GM12878 (cell line): ENCODE measurements around the gene ENTPD3. TPM values are rescaled to one million over a fixed set of nuclear protein-coding genes. Genes with fewer than 3 reads are reported as not detected.

ENCODE experiments used
- ATF7 ChIP-seq: fragments of 450-650 bp; IDR thresholded peaks from 2 replicates; pipeline ENCODE4 v1.6.1; 2016; ENCODE audit warnings: low read depth, mild to moderate bottlenecking
- IRF5 ChIP-seq: fragments of 450-650 bp; IDR thresholded peaks from 2 replicates; pipeline ENCODE4 v1.6.1; 2017; ENCODE audit warnings: borderline replicate concordance
- MTA3 ChIP-seq: IDR thresholded peaks from 2 replicates; pipeline ENCODE4 v1.6.1; 2012; ENCODE audit warnings: low read length, inconsistent platforms, borderline replicate concordance
- NBN ChIP-seq: fragments of 450-650 bp; IDR thresholded peaks from 2 replicates; pipeline ENCODE4 v1.6.1; 2016
- NRF1 ChIP-seq: conservative IDR thresholded peaks from 2 replicates; pipeline ENCODE4 v1.6.1; 2011; ENCODE audit warnings: mild to moderate bottlenecking, low read depth, low read length, improper control_type of control experiment
- PML ChIP-seq: IDR thresholded peaks from 2 replicates; pipeline ENCODE4 v1.6.1; 2012; ENCODE audit warnings: low read length, inconsistent platforms
- RAD51 ChIP-seq: fragments of 450-650 bp; IDR thresholded peaks from 2 replicates; pipeline ENCODE4 v1.6.1; 2016; ENCODE audit warnings: moderate library complexity, mild to moderate bottlenecking, inconsistent platforms
- ZBED1 ChIP-seq: IDR thresholded peaks from 2 replicates; pipeline ENCODE4 v1.6.1; 2016; ENCODE audit warnings: borderline replicate concordance
- polyA plus RNA-seq, 11 experiments: library from polyadenylated mRNA; depleted of rRNA in 4 of 11; unstranded in 6 of 11; stranded (reverse) in 5 of 11; fragments of >200 nt; fragmentation: Nextera tagmentation in 4 of 11; fragmentation: Illumina TruSeq in 1 of 11; extraction: Ambion mirVana in 4 of 11; extraction: Trizol in 1 of 11; gene quantifications; 1 replicate in 1 of 11; 2 replicates in 10 of 11; pipeline versions ENCODE4 v1.2.1 to v1.2.3, GENCODE V29; 2011 to 2016; ENCODE audit warnings: inconsistent platforms in 2 of 11, missing spikeins in 2 of 11, low read depth in 1 of 11
- total RNA-seq, 4 experiments: library from RNA; depleted of rRNA in 3 of 4; stranded (reverse); fragments of >200 nt in 3 of 4; fragmentation: Illumina TruSeq in 1 of 4; extraction: Trizol in 1 of 4; gene quantifications; 2 replicates each; pipeline versions ENCODE4 v1.2.1 to v1.2.3, GENCODE V29; 2013 to 2021
- TF ChIP-seq, protein P1 (sequence below): fragments of 450-650 bp; formaldehyde crosslinking; IDR thresholded peaks from 2 replicates; pipeline ENCODE4 v1.4.0; 2022; ENCODE audit warnings: mild to moderate bottlenecking, moderate library complexity
- TF ChIP-seq, protein P2 (sequence below): fragments of 450-650 bp; IDR thresholded peaks from 2 replicates; pipeline ENCODE4 v1.6.1; 2016; ENCODE audit warnings: mild to moderate bottlenecking

The ENTPD3 gene
- total and polyA plus RNA-seq, 10 of the 15 experiments (the other 5 are each of a cell fraction or from before 2014, with no cell fraction given) = 0.03 TPM; not detected in 9

DNA sequence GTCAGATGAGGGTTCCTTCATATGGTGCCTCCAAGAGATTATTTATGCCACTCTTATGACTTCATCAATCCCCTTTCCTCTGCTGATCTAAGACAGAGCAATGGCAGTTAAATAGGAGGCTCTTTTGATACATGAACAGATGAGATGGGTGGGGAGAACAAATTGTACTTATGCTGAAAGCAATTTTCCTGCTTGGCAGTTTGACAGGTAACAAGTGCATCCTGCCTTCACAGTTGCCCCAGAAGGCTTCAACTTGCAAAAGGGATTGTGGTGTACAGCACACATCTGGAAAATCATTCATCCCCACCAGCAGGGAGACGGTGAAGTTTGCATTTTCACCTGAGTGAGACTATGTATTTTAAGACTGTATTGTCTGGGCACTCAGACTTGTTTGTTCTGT lies 27.3 kb downstream of the ENTPD3 start (continued):
- TF ChIP-seq, protein P1, sequence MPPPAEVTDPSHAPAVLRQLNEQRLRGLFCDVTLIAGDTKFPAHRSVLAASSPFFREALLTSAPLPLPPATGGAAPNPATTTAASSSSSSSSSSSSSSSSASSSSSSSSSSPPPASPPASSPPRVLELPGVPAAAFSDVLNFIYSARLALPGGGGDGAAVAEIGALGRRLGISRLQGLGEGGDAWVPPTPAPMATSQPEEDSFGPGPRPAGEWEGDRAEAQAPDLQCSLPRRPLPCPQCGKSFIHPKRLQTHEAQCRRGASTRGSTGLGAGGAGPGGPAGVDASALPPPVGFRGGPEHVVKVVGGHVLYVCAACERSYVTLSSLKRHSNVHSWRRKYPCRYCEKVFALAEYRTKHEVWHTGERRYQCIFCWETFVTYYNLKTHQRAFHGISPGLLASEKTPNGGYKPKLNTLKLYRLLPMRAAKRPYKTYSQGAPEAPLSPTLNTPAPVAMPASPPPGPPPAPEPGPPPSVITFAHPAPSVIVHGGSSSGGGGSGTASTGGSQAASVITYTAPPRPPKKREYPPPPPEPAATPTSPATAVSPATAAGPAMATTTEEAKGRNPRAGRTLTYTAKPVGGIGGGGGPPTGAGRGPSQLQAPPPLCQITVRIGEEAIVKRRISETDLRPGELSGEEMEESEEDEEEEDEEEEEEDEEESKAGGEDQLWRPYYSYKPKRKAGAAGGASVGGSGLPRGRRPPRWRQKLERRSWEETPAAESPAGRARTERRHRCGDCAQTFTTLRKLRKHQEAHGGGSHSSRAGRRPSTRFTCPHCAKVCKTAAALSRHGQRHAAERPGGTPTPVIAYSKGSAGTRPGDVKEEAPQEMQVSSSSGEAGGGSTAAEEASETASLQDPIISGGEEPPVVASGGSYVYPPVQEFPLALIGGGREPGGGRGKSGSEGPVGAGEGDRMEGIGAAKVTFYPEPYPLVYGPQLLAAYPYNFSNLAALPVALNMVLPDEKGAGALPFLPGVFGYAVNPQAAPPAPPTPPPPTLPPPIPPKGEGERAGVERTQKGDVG (CRISPR knock-in tag) = no peak
- TF ChIP-seq NRF1 (no peak), IRF5 (no peak), NBN (no peak), ATF7 (no peak), PML (no peak), ZBED1 (no peak), RAD51 (no peak), MTA3 (no peak)
- TF ChIP-seq, protein P2, sequence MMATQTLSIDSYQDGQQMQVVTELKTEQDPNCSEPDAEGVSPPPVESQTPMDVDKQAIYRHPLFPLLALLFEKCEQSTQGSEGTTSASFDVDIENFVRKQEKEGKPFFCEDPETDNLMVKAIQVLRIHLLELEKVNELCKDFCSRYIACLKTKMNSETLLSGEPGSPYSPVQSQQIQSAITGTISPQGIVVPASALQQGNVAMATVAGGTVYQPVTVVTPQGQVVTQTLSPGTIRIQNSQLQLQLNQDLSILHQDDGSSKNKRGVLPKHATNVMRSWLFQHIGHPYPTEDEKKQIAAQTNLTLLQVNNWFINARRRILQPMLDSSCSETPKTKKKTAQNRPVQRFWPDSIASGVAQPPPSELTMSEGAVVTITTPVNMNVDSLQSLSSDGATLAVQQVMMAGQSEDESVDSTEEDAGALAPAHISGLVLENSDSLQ = no peak
- TF ChIP-seq, all 136 proteins: peak for 0
